ENCODE measurements around the gene MSANTD2.

DNA sequence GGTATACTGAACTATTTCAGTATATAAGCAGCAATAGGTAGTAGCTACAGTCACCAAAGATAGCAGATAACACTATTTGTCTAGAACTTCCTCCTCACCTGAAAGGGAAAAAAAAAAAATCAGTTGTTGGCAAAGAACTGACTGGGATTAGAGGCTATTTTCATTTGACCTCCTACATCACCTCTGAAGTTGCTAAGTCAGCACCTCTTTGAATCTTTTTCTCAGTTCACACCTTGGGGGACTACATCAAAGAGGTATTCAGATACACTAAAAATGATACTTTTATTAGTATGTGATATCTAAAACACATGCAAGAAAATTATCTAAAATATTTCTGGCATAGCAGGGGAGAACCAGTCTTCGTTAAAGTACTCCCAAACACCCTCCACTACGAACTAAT is 16.2 kb downstream of the MSANTD2 start:
- no peak for TF ChIP-seq POLR2A (IDR thresholded peaks at IDR 0.05)
- TF ChIP-seq, protein P1, sequence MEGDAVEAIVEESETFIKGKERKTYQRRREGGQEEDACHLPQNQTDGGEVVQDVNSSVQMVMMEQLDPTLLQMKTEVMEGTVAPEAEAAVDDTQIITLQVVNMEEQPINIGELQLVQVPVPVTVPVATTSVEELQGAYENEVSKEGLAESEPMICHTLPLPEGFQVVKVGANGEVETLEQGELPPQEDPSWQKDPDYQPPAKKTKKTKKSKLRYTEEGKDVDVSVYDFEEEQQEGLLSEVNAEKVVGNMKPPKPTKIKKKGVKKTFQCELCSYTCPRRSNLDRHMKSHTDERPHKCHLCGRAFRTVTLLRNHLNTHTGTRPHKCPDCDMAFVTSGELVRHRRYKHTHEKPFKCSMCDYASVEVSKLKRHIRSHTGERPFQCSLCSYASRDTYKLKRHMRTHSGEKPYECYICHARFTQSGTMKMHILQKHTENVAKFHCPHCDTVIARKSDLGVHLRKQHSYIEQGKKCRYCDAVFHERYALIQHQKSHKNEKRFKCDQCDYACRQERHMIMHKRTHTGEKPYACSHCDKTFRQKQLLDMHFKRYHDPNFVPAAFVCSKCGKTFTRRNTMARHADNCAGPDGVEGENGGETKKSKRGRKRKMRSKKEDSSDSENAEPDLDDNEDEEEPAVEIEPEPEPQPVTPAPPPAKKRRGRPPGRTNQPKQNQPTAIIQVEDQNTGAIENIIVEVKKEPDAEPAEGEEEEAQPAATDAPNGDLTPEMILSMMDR (IDR thresholded peaks at IDR 0.05), result no peak

Measured in esophagus squamous epithelium (tissue), 4 donors.